AG04449 (cell line): Measurements from ENCODE around the gene OSBPL6.
"Not testable (repeated sequence)": the region's sequence is repeated elsewhere in the genome, so short reads cannot be mapped to it uniquely, and the experiment has no call there.

Source experiments
- CTCF ChIA-PET: fragments of 350-600 bp; formaldehyde crosslinking; extraction: SDS; loops from one replicate; lab custom pipeline; 2021; ENCODE audit warnings: antibody characterized with exemption; lab: Yijun Ruan, JAX
- POLR2A ChIA-PET: fragments of 400-600, 350-600 bp; formaldehyde crosslinking; extraction: SDS; loops from one replicate; lab custom pipeline; 2020; ENCODE audit warnings: antibody characterized with exemption, inconsistent platforms; lab: Yijun Ruan, JAX
- DNase-seq: peaks from one replicate; pipeline ENCODE4 v3.0.0-alpha.2; 2010; ENCODE audit warnings: low read depth, low spot score
- H3K4me3 ChIP-seq: 2 replicates; pipeline ENCODE4 v1.5.1; 2011; ENCODE audit warnings: low read depth, mild to moderate bottlenecking, control low read depth, low read length
- TF ChIP-seq, protein P1 (sequence below): IDR thresholded peaks from one replicate; pipeline ENCODE4 v1.5.1; 2011; ENCODE audit warnings: mild to moderate bottlenecking, moderate library complexity, low read length, control low read depth, inconsistent platforms; ENCODE audit not compliant: insufficient read depth; ENCODE audit errors: missing control alignments

Gene OSBPL6

GRCh38 chr2:178320011-178320585 is 125.8 kb downstream of the OSBPL6 start:
- ChIA-PET CTCF (interaction anchor here (0.9 to 5.4 kb wide), 4 partner anchors 14 to 208 kb away, joined by 3 to 20 read pairs (median 5); partner anchors contain the start of gene RBM45), POLR2A (no interaction called here)
- TF ChIP-seq, protein P1, sequence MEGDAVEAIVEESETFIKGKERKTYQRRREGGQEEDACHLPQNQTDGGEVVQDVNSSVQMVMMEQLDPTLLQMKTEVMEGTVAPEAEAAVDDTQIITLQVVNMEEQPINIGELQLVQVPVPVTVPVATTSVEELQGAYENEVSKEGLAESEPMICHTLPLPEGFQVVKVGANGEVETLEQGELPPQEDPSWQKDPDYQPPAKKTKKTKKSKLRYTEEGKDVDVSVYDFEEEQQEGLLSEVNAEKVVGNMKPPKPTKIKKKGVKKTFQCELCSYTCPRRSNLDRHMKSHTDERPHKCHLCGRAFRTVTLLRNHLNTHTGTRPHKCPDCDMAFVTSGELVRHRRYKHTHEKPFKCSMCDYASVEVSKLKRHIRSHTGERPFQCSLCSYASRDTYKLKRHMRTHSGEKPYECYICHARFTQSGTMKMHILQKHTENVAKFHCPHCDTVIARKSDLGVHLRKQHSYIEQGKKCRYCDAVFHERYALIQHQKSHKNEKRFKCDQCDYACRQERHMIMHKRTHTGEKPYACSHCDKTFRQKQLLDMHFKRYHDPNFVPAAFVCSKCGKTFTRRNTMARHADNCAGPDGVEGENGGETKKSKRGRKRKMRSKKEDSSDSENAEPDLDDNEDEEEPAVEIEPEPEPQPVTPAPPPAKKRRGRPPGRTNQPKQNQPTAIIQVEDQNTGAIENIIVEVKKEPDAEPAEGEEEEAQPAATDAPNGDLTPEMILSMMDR: no peak
- no peak overlapping the region for H3K4me3 ChIP-seq
- DNase-seq: no peak

GRCh38 chr2:178322068-178322467 is 127.8 kb downstream of the OSBPL6 start:
- H3K4me3 ChIP-seq: no peak overlapping the region
- POLR2A ChIA-PET: no interaction called here
- CTCF ChIA-PET: no interaction called here
- no peak for DNase-seq
- TF ChIP-seq, protein P1: no peak

- POLR2A ChIA-PET, DNase-seq, CTCF ChIA-PET, H3K4me3 ChIP-seq: not testable (repeated sequence)
Measured at GRCh38 chr2:178323331-178323730, 129.0 kb downstream of the OSBPL6 start.

DNA sequence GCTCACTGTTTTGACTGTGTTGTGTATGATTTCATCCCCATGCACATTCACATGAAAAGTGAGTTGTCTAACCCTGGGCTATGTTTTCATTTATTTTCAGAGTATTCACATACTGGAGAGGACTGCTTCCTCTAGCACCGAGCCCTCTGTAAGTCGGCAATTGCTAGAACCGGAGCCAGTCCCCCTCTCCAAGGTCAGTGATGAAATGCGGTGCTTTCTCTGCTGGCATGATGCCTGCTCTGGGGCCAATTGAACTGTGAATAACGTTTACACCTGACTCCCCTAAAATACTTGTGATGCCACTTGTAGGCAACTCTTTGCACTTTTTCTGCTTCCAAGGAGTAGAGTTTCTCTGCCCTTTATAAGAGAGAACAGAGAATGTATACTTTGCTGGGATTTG is 129.8 kb downstream of the OSBPL6 start:
- no peak for DNase-seq
- no peak overlapping the region for H3K4me3 ChIP-seq
- CTCF ChIA-PET: interaction anchor here (1.2 to 1.5 kb wide), 2 partner anchors 11 to 73 kb away, joined by 3 to 4 read pairs; no protein-coding TSS in a partner anchor
- TF ChIP-seq, protein P1: no peak
- POLR2A ChIA-PET: no interaction called here

DNA sequence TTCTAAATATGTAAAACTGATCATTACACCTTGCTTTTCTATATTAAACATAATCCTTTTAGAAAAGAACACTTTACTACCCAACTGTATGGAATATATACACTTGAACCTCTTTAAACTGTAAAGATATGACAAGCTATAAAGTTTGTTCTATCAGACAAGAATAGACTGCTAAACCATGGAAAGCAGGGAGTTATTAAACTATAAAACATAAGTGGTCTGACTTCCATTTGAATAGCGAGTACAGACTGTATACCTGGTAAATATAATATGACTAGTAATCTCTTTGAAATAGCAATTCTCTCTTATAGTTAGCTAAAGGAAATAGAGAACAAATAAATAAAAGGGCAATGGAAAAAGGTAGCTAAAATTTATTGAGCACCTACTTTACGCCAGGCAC is 131.0 kb downstream of the OSBPL6 start:
- DNase-seq: no peak
- TF ChIP-seq, protein P1: no peak
- no peak overlapping the region for H3K4me3 ChIP-seq
- ChIA-PET POLR2A (no interaction called here), CTCF (interaction anchor here (0.8 to 1.5 kb wide), 6 partner anchors 10 to 94 kb away, joined by 3 to 6 read pairs (median 4); no protein-coding TSS in a partner anchor)

DNA sequence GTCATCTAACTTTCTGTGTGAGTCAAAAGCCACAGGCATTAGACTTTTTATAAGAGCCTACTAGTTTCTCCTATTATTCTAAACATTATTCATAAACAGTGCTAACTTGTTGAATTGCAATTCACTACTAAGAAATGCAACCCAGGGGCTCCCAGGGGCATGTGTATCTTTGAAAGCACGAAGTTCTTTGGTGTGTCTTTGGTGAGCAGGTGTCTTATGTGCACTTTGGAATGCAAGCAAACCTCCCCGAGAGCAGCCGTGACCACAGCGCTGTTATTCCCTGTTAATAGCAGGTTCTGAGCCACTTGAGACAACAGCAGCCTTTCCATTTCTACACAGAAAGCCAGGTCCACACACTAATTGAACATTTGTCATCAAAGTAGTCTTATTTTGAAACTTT is 133.2 kb downstream of the OSBPL6 start:
- ChIA-PET CTCF (no interaction called here), POLR2A (no interaction called here)
- H3K4me3 ChIP-seq: no peak overlapping the region
- DNase-seq: no peak
- TF ChIP-seq, protein P1: no peak

DNA sequence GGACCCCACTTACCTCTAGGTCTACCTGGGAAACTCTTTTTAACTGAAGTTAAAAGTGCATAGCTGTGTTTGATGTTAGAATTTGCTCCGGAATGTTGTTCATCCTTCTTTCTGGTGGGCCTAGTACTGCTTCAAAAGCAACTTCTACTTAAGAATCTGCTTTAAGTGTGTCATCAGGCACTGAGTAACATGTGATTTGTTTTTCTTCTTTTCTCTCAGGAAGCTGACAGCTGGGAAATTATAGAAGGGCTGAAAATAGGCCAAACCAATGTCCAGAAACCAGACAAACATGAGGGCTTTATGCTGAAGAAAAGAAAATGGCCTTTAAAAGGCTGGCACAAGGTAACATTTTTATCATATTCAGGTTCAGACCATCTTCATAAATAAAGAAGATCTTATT is 133.7 kb downstream of the OSBPL6 start:
- DNase-seq: no peak
- no peak overlapping the region for H3K4me3 ChIP-seq
- ChIA-PET CTCF (no interaction called here), POLR2A (no interaction called here)
- TF ChIP-seq, protein P1: no peak
